Muscle layer of duodenum (tissue), 2 donors: ENCODE data around the gene GRIK2.

Experiments
- H3K27ac ChIP-seq: one replicate; pipeline ENCODE4 v1.7.0; 2013; ENCODE audit warnings: mild to moderate bottlenecking, low read length
- H3K27me3 ChIP-seq: one replicate; pipeline ENCODE4 v1.7.0; 2013; ENCODE audit warnings: low read depth, mild to moderate bottlenecking, control low read depth, low read length
- H3K36me3 ChIP-seq, 2 donors: one replicate each; pipeline ENCODE4 v1.7.0; 2013; ENCODE audit warnings: low read length in 2 of 2, control low read depth in 1 of 2, mild to moderate bottlenecking in 1 of 2; ENCODE audit not compliant: insufficient read depth in 2 of 2, control insufficient read depth in 1 of 2
- H3K4me1 ChIP-seq, 2 donors: one replicate each; pipeline ENCODE4 v1.7.0; 2013; ENCODE audit warnings: low read length in 2 of 2, mild to moderate bottlenecking in 2 of 2, control low read depth in 1 of 2, moderate library complexity in 1 of 2; ENCODE audit not compliant: insufficient read depth in 2 of 2, control insufficient read depth in 1 of 2
- H3K4me3 ChIP-seq, 2 donors: one replicate each; pipeline ENCODE4 v1.7.0; 2013; ENCODE audit warnings: low read length in 2 of 2, low read depth in 1 of 2, mild to moderate bottlenecking in 1 of 2
- H3K9me3 ChIP-seq, 2 donors: one replicate each; pipeline ENCODE4 v1.7.0; 2013; ENCODE audit warnings: low read length in 2 of 2, control low read depth in 1 of 2, mild to moderate bottlenecking in 1 of 2; ENCODE audit not compliant: control insufficient read depth in 1 of 2
- donor health status: healthy.

Gene GRIK2

DNA sequence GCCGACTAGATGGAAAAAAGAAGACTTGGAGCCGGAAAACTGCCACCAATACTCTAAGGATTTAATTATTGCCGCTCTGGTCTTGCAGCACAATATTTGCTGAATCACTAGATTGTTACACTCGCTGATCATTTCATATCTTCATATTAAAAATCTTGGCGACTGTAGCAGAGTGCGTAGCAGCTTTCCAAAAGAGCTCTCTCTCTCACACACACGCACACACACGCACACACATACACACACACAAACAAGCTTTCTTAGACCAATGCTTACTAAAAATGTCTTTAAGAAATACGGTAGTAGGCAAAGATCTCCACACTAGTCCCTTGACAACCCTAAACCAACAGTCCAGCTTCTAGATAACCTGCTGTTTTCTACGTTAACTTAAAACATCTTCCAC is 7.7 kb downstream of the GRIK2 start:
- H3K9me3 ChIP-seq, result no peaks in the 10 kb centered on the region
- no peak overlapping the region for H3K4me3 ChIP-seq
- H3K36me3 ChIP-seq, result no peaks in the 10 kb centered on the region
- H3K27ac ChIP-seq, result no peak overlapping the region
- H3K27me3 ChIP-seq, result peaks cover 19% of the 10 kb centered on the region
- H3K4me1 ChIP-seq, result peaks cover 0 to 13% of the 10 kb centered on the region in 2 donors

DNA sequence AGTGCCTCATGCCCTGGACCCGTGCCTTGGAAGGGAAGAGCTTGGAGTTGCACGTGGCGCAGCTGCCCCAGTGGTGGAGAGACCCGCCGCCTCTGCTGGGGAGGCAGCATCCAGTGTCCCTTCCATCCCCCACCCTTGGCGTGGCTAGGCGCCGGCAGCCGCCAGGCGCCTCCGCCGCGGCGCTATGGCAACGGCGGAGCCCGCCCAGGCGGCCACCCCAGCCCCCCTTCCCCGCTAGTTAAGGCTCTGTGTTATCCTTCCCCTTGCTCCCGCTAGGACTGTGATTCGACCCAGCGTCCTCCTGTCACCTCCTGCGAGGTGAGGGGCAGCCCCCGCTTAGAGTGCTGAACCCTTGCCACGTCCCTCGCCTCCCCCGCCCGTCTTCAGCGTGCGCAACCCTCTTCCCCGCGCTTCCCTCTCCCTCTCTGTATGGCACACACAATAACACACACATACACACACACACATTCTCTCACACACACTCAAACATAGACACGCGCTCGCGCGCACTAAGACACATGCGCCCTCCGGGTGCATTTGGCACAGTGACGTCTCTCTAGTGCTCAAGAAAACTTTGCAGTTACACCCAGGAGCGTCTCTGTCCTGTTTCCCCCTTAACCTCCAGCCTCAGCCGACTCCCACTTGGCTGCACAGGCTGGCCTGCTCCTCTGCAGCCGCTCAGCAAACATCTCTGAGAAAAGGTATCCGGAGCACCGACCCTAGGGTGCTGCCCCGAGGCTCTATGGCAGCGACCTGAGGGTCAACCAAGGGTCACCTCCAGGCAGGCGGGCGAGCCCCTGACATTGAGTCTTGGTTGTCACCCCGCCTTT is 8.5 kb downstream of the GRIK2 start:
- H3K4me3 ChIP-seq, result peak overlapping the region in 1 of 2 donors; percentile 36
- peaks cover 19% of the 10 kb centered on the region for H3K27me3 ChIP-seq
- H3K36me3 ChIP-seq, result no peaks in the 10 kb centered on the region
- peaks cover 0 to 13% of the 10 kb centered on the region in 2 donors for H3K4me1 ChIP-seq
- no peak overlapping the region for H3K27ac ChIP-seq
- no peaks in the 10 kb centered on the region for H3K9me3 ChIP-seq

DNA sequence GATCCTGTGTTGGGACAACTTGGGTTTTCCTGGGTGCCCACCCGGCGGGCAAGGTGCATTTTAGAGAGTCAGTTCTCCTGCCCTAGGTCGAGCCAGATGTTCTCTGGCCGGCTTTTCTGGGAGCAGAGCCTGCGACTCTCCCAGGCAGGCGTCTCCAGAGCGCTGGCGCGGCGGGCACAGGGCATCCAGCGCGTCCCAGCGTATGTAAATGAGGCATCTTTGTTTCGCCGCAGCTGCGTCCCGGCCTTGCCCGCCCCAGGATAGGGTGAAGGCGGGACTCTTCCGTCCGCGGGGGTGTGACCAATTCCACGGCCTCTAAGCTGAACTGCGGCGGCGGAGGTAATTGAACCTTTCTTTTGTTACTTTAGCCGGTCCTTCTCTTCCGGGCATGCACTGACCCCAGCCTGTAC is 9.1 kb downstream of the GRIK2 start:
- Histone ChIP-seq H3K9me3 (no peaks in the 10 kb centered on the region), H3K27ac (no peak overlapping the region), H3K27me3 (peaks cover 19% of the 10 kb centered on the region), H3K4me3 (peak overlapping the region in 1 of 2 donors; percentile 36), H3K4me1 (peaks cover 0 to 13% of the 10 kb centered on the region in 2 donors), H3K36me3 (no peaks in the 10 kb centered on the region)

DNA sequence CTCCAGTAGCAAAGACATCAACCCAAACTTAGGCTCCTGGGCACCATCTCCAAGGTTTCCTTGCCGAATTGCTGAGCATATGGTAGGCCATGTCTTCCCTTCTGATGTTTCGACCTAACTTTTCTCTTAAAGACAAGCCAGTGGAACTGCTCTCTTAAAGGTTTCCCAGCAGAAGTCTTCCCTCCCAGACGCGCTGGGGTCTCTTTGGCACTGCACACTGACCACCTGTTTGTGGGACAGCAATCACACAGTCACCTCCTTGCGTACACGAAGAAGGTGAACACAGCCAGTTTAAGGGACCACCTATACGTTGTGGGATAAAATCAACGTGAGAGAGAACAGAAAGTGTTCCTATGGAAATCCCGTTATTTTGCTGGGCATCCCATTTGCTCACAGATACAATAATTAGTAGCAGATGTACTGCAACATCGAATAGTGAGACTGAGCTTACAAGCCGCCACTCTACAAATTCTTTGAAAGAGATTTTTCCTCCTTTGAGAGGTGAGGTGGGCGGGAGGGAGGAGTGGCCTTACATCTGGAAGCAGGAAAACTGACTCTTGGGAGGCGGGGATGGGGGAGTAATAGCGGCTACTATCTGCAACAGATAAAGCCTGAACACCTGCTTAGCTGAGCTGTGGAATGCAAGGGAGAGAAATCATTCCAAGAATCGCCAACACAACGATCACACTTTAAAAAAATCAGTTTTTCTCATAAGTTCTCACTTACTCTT is 9.9 kb downstream of the GRIK2 start:
- no peaks in the 10 kb centered on the region for H3K36me3 ChIP-seq
- peaks cover 0 to 13% of the 10 kb centered on the region in 2 donors for H3K4me1 ChIP-seq
- no peak overlapping the region for H3K27ac ChIP-seq
- H3K4me3 ChIP-seq, result no peak overlapping the region
- H3K27me3 ChIP-seq, result peaks cover 19% of the 10 kb centered on the region
- no peaks in the 10 kb centered on the region for H3K9me3 ChIP-seq

DNA sequence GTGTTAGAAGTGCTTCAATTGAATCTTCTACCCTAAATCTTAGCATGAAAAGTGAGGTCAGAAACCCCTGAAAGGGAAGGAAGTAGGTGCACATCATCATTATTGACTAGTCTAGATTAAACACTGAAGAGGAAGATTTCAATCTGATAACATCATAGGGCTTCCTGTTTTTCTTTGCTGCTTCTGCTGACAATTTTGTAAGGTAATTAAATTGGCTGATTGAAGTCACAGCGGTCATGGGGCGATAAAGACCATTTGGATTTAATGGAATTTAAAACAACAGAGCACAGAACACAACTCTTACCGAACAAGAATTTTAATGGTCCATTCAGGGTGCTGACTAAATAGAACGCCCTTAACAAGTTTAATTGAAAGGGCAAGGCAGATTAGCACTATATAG is 11.3 kb downstream of the GRIK2 start:
- Histone ChIP-seq H3K4me1 (peaks cover 0 to 13% of the 10 kb centered on the region in 2 donors), H3K4me3 (no peak overlapping the region), H3K27me3 (peaks cover 14% of the 10 kb centered on the region), H3K27ac (no peak overlapping the region), H3K9me3 (no peaks in the 10 kb centered on the region), H3K36me3 (no peaks in the 10 kb centered on the region)

DNA sequence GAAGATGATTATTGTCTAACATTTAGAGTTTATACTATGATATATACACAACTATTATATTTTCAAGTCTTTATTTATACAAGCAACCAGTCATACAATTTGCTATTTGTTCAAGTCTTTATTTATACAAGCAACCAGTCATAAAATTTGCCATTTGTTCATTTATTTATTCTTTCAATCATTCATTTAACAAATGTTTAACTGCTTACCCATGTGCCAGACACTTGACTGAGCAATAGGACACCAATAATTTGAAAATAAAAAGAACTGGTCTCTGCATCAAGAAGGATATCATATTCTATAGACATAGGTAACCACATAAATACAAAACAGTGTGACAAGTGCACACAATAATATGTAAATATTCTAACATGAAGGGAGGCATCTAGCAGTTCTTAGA is 20.3 kb downstream of the GRIK2 start:
- H3K4me3 ChIP-seq, result no peak overlapping the region
- no peaks in the 10 kb centered on the region for H3K36me3 ChIP-seq
- H3K9me3 ChIP-seq, result no peaks in the 10 kb centered on the region
- no peaks in the 10 kb centered on the region for H3K27me3 ChIP-seq
- H3K27ac ChIP-seq, result no peak overlapping the region
- no peaks in the 10 kb centered on the region for H3K4me1 ChIP-seq

DNA sequence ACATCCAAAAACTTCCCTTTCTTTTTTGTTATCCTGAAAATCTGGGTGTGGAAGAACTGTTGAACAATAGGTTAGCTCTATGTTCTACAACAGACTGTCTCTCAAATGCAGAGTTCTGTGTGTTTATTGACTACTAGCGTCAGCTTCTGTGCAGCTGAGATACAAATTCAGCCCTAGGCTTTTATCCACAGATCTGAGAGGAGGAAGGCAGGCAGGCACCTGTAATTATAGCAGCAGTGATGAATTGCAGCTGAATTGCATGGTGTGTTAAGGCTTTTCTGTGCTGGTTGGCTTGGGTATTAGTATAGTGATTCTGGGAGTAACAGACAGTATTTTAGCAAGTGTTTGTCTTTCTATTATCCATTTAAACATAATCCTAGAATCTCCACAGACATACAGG is 24.4 kb downstream of the GRIK2 start:
- Histone ChIP-seq H3K27me3 (no peaks in the 10 kb centered on the region), H3K36me3 (no peaks in the 10 kb centered on the region)

DNA sequence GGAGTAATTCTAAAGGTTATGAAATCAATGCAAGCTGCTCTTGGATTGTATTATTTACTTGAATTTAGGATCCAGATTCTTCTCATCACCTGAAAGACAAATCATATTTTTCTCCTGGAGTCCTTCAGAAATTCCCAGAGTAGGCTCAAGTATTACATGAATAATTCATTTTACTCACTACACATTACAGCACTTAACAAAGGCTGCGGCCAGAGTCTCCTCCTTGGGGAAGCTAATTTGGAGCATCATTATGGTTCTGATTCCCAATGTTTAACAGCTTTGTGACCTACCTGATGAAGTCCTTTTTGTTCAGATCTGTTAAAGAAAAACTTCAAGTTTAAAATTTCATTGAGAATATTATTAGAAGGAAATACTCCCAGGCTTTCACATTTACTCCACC is 28.7 kb downstream of the GRIK2 start:
- Histone ChIP-seq H3K4me1 (no peaks in the 10 kb centered on the region), H3K4me3 (no peak overlapping the region), H3K36me3 (no peaks in the 10 kb centered on the region), H3K9me3 (no peaks in the 10 kb centered on the region), H3K27ac (no peak overlapping the region), H3K27me3 (no peaks in the 10 kb centered on the region)

More for the DNA sequence above, 24.4 kb downstream of the GRIK2 start:
- Histone ChIP-seq H3K27ac (no peak overlapping the region), H3K9me3 (no peaks in the 10 kb centered on the region), H3K4me3 (no peak overlapping the region), H3K4me1 (no peaks in the 10 kb centered on the region)

DNA sequence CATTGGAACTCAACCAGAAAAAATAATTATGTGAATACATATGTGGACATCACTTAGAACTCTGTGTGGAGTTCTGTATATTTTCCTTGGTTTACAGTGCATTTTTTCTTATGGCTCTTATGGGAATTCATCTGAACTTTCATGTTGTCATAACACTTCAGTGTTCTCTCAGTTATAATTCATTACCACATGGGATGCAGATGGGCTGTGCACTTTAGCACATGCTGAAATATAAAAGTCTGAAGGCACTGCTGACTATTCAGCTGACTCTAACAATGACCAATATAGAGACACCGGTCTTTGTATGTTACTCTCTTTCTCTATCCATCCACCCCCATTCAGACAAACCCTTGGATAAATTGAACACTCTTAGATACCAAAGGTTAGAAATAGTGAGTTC is 29.3 kb downstream of the GRIK2 start:
- H3K4me1 ChIP-seq, result no peaks in the 10 kb centered on the region
- H3K9me3 ChIP-seq, result no peaks in the 10 kb centered on the region
- H3K4me3 ChIP-seq, result no peak overlapping the region
- H3K27ac ChIP-seq, result no peak overlapping the region
- no peaks in the 10 kb centered on the region for H3K27me3 ChIP-seq
- H3K36me3 ChIP-seq, result no peaks in the 10 kb centered on the region

DNA sequence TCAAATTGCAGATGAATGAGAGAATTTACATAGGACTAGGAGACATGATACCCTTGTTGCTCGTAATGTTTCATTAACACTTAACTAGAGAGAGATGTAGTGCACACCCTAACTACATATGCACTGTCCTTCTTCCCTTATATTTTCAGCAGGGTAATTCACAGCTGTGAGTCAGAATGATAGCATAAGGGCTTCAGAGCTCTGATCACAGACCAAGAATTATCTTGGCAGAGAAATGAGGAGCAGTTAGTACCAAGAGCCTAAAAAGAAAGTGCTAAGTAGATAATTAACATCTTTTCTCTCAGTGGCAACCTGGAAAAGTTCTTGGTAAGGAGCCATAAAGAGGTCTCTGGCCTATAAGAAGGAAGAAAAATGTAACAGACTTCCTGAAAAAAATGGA is 35.8 kb downstream of the GRIK2 start:
- Histone ChIP-seq H3K36me3 (no peaks in the 10 kb centered on the region), H3K9me3 (no peaks in the 10 kb centered on the region), H3K27me3 (no peaks in the 10 kb centered on the region), H3K4me1 (no peaks in the 10 kb centered on the region), H3K4me3 (no peak overlapping the region), H3K27ac (no peak overlapping the region)

DNA sequence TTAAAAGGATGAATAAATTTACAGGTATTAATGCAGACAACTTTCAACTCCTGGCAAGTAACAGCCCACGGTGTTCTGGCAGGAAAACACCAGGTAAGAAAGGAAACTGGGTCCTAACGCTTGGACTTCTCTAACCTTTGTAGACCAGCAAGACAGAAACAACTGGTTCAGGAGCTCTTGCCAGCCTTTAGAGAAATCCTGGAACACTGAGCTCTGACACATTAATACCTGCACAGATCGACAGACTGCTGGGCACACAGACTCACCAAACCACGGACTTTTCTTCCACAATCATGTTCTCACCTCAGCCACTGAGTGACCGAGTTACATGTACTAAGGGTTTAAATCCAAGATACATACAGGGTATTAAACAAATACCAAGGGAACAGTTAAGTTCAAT is 36.3 kb downstream of the GRIK2 start:
- no peak overlapping the region for H3K27ac ChIP-seq
- no peaks in the 10 kb centered on the region for H3K36me3 ChIP-seq

More for the DNA sequence above, 36.3 kb downstream of the GRIK2 start:
- H3K9me3 ChIP-seq, result no peaks in the 10 kb centered on the region
- no peaks in the 10 kb centered on the region for H3K4me1 ChIP-seq
- no peaks in the 10 kb centered on the region for H3K27me3 ChIP-seq
- H3K4me3 ChIP-seq, result no peak overlapping the region
